GM19468 (cell line): ENCODE results near the gene SNX1.
"Not testable (repeated sequence)": the region's sequence is repeated elsewhere in the genome, so short reads cannot be mapped to it uniquely, and the experiment has no call there.

Experiments used
- ATAC-seq: cut with Tn5 transposase; IDR thresholded peaks from one replicate; pipeline ENCODE4 v1.9.1; 2021; ENCODE audit warnings: mild to moderate bottlenecking, moderate library complexity, moderate number of reproducible peaks; ENCODE audit not compliant: unreplicated experiment; ENCODE audit errors: extremely low read depth

SNX1 gene

GRCh38 chr15:64112073-64112772 lies 16.4 kb downstream of the SNX1 start:
- ATAC-seq: no peak

- ATAC-seq: no peak
Observed at GRCh38 chr15:64112904-64113303, 17.1 kb downstream of the SNX1 start.

GRCh38 chr15:64117759-64118487 lies 22.1 kb downstream of the SNX1 start:
- no peak for ATAC-seq

GRCh38 chr15:64120322-64120721 lies 24.5 kb downstream of the SNX1 start:
- ATAC-seq: not testable (repeated sequence)

- ATAC-seq: no peak
Observed at GRCh38 chr15:64121614-64122013, 25.8 kb downstream of the SNX1 start.

- ATAC-seq: no peak
Observed at GRCh38 chr15:64122444-64122843, 26.7 kb downstream of the SNX1 start.

- no peak for ATAC-seq
Observed at GRCh38 chr15:64122936-64123351, 27.2 kb downstream of the SNX1 start.

GRCh38 chr15:64125978-64126377 lies 30.2 kb downstream of the SNX1 start:
- ATAC-seq: no peak

- ATAC-seq: no peak
Observed at GRCh38 chr15:64127521-64128270, 31.9 kb downstream of the SNX1 start.

- no peak for ATAC-seq
Observed at GRCh38 chr15:64130159-64130558, 34.4 kb downstream of the SNX1 start.

GRCh38 chr15:64131547-64131946 lies 35.8 kb downstream of the SNX1 start:
- ATAC-seq: no peak

- ATAC-seq: no peak
Observed at GRCh38 chr15:64132217-64132616, 36.4 kb downstream of the SNX1 start.

- ATAC-seq: no peak
Observed at GRCh38 chr15:64133623-64134344, 38.0 kb downstream of the SNX1 start.

GRCh38 chr15:64134345-64134829 lies 38.6 kb downstream of the SNX1 start:
- no peak for ATAC-seq

GRCh38 chr15:64136347-64136746 lies 40.6 kb downstream of the SNX1 start:
- no peak for ATAC-seq

- ATAC-seq: no peak
Observed at GRCh38 chr15:64137226-64137833, 41.5 kb downstream of the SNX1 start.

- no peak for ATAC-seq
Observed at GRCh38 chr15:64138331-64138941, 42.7 kb downstream of the SNX1 start.

GRCh38 chr15:64141798-64142512 lies 46.2 kb downstream of the SNX1 start:
- no peak for ATAC-seq

GRCh38 chr15:64143276-64143675 lies 47.5 kb downstream of the SNX1 start:
- ATAC-seq: no peak
